Left ventricle myocardium inferior (tissue), 1 donor: ENCODE results near the gene TLR5. TPM values are rescaled to one million over a fixed set of nuclear protein-coding genes. Genes with fewer than 3 reads are reported as not detected.
"Not testable (repeated sequence)": the region's sequence is repeated elsewhere in the genome, so short reads cannot be mapped to it uniquely, and the experiment has no call there.

Experiments used
- DNase-seq: peaks from one replicate; pipeline ENCODE4 v3.0.0-alpha.2; 2020
- H3K27ac ChIP-seq: fragments of 200-600 bp; replicated peaks from 2 replicates; pipeline ENCODE4 v1.8.0; 2021
- H3K27me3 ChIP-seq: fragments of 200-600 bp; 2 replicates; pipeline ENCODE4 v1.8.0; 2021; ENCODE audit warnings: low read depth
- H3K36me3 ChIP-seq: fragments of 200-600 bp; 2 replicates; pipeline ENCODE4 v1.8.0; 2021
- H3K4me1 ChIP-seq: fragments of 200-600 bp; 2 replicates; pipeline ENCODE4 v1.8.0; 2021
- H3K4me3 ChIP-seq: fragments of 200-600 bp; 2 replicates; pipeline ENCODE4 v1.8.0; 2021; ENCODE audit warnings: mild to moderate bottlenecking, moderate library complexity
- H3K9me3 ChIP-seq: fragments of 200-600 bp; replicated peaks from 2 replicates; pipeline ENCODE4 v1.8.0; 2021
- intact Hi-C: fragments of 100-400 bp; cut with micrococcal nuclease; formaldehyde crosslinking; loops from one replicate; pipeline ENCODE4 v1.11.0; 2022
- total RNA-seq: library from RNA; stranded (reverse); fragmentation: NEBNext Ultra II Directional; extraction: Animal tissue kit (Norgen Biotek cat#: 25700); gene quantifications from one replicate; pipeline ENCODE4 v1.2.1, GENCODE V29; 2021
- TF ChIP-seq, protein P1 (sequence below): fragments of 200-600 bp; IDR thresholded peaks from 2 replicates; pipeline ENCODE4 v1.8.0; 2021; ENCODE audit warnings: antibody characterized with exemption, mild to moderate bottlenecking, borderline replicate concordance
- donor health status: DM: no; HTN: yes; CAD: no; lungs with severe emphysema.

Gene TLR5
- total RNA-seq, 1 donor from 2014 or later = 2.3 TPM

DNA sequence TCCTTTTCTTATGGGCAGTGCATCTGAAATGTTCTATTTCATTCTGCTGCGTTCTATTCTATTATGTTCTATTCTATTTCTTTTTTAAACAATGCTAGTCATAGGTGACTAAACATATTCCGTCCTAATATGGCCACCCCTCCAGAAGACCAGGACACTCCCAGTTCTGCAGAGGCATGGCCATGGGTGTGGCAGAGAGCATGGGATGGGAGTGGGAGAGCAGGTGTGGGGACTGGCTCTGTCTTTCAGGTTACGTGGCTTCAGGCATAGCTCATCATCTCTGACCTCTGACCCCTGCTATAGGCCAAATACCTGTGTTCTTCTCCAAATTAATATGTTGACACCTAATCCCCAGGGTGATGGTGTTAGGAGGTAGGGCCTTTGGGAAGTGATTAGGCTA, 33.4 kb upstream of the TLR5 start:
- no peak overlapping the region for H3K27ac ChIP-seq
- no peak for DNase-seq
- no peaks in the 10 kb centered on the region for H3K36me3 ChIP-seq
- no peak overlapping the region for H3K4me3 ChIP-seq
- intact Hi-C loops = no loop called here
- TF ChIP-seq, protein P1, sequence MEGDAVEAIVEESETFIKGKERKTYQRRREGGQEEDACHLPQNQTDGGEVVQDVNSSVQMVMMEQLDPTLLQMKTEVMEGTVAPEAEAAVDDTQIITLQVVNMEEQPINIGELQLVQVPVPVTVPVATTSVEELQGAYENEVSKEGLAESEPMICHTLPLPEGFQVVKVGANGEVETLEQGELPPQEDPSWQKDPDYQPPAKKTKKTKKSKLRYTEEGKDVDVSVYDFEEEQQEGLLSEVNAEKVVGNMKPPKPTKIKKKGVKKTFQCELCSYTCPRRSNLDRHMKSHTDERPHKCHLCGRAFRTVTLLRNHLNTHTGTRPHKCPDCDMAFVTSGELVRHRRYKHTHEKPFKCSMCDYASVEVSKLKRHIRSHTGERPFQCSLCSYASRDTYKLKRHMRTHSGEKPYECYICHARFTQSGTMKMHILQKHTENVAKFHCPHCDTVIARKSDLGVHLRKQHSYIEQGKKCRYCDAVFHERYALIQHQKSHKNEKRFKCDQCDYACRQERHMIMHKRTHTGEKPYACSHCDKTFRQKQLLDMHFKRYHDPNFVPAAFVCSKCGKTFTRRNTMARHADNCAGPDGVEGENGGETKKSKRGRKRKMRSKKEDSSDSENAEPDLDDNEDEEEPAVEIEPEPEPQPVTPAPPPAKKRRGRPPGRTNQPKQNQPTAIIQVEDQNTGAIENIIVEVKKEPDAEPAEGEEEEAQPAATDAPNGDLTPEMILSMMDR = no peak
- H3K4me1 ChIP-seq = peaks cover 14% of the 10 kb centered on the region
- no peaks in the 10 kb centered on the region for H3K27me3 ChIP-seq
- H3K9me3 ChIP-seq = no peaks in the 10 kb centered on the region

DNA sequence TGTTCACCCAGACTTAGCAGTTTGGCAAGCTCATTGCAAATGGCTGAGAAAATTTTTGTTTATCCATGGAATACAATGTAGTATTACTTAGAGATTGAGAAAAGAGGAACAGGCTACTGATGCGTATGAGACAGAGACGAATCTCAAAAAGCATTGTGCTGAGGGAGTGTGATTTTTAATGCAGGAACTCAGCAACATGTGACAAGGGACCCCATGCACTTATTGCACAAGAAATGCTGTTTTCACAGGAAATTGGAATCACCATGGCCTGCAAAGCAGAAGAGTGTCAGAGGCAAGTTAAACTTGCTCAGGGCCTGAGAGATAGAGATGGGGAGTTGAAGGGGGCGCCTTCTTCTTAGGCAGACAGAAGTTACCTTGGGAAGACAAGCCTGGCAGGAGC, 32.6 kb upstream of the TLR5 start:
- no peak for DNase-seq
- TF ChIP-seq, protein P1 = no peak
- H3K9me3 ChIP-seq = no peaks in the 10 kb centered on the region
- no peaks in the 10 kb centered on the region for H3K36me3 ChIP-seq
- no peaks in the 10 kb centered on the region for H3K27me3 ChIP-seq
- H3K4me1 ChIP-seq = peaks cover 6% of the 10 kb centered on the region
- H3K27ac ChIP-seq = peak overlapping the region; percentile 25
- no peak overlapping the region for H3K4me3 ChIP-seq
- intact Hi-C loops = no loop called here

DNA sequence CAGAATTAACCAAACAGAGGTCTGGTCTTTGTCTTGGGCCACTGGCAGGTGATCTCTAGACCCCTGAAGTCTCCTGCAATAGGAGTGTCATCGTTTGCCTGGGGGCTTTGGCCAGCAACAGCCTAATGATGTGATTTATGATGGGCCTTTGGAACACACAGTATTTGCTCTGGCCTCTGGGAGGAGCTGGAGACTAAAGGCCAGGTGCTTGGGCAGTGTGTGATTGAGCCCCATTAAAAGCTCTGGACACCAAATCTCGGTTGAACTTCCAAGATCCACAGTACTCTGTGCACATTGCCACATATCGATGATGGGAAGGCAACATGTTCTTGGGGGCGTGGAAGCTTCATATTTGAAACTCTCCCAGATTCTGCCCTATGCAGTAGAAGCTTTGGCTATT, 32.0 kb upstream of the TLR5 start:
- intact Hi-C loops = no loop called here

DNA sequence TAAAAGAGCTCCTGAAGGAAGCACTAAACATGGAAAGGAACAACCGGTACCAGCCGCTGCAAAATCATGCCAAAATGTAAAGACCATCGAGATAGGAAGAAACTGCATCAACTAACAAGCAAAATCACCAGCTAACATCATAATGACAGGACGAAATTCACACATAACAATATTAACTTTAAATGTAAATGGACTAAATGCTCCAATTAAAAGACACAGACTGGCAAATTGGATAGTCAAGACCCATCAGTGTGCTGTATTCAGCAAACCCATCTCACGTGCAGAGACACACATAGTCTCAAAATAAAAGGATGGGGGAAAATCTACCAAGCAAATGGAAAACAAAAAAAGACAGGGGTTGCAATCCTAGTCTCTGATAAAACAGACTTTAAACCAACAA, 26.4 kb upstream of the TLR5 start:
- H3K27me3 ChIP-seq, H3K36me3 ChIP-seq, H3K9me3 ChIP-seq, H3K4me1 ChIP-seq, H3K4me3 ChIP-seq, intact Hi-C loops, DNase-seq, H3K27ac ChIP-seq: not testable (repeated sequence)

More for the DNA sequence above, 32.0 kb upstream of the TLR5 start:
- Histone ChIP-seq H3K27ac (no peak overlapping the region), H3K4me3 (no peak overlapping the region), H3K4me1 (no peaks in the 10 kb centered on the region), H3K27me3 (no peaks in the 10 kb centered on the region), H3K9me3 (no peaks in the 10 kb centered on the region), H3K36me3 (no peaks in the 10 kb centered on the region)
- no peak for DNase-seq
- TF ChIP-seq, protein P1 = peak; percentile 58

DNA sequence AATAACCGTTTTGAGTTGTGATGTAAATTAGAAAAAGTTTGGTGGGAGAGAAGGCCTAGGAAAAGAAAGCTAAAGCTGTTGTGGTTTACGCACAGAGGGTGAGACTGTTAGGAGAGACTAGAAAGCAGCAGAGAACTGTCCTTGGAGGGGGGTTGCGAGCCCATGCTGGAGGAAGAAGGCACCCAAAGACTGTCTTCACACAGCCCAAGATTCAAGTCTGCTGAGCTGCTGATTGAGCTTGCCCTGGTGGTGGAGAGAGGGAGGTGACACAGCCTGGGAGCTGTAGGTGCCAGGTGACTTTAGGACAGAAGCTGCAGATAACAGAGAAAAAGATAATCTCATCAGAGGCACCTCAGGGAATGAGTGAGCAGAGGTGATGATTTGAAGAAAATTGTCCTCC, 18.3 kb upstream of the TLR5 start:
- intact Hi-C loops = no loop called here
- no peaks in the 10 kb centered on the region for H3K4me1 ChIP-seq

DNA sequence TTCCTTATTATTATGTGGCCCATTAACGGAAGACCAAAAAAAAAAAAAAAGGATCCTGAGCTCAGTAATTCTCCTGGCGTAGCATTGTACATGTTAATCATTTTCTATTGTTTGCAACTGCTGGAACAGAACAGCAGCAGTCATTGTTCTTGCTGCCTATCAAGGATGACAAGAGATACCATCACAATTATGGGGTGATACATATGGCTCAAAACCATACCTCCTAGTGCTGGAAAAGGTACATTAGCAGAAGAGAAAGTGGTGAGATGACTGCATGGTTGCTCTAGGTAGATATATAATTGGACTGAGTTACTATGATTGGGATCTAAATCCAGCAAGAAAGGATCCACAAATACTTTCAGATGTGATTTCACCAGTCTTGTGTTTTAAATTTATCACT, 13.3 kb upstream of the TLR5 start:
- H3K27ac ChIP-seq = no peak overlapping the region
- no peak overlapping the region for H3K4me3 ChIP-seq
- intact Hi-C loops = no loop called here
- H3K9me3 ChIP-seq = no peaks in the 10 kb centered on the region
- DNase-seq = no peak
- peaks cover 6% of the 10 kb centered on the region for H3K27me3 ChIP-seq
- no peaks in the 10 kb centered on the region for H3K36me3 ChIP-seq
- H3K4me1 ChIP-seq = peaks cover 13% of the 10 kb centered on the region
- TF ChIP-seq, protein P1 = no peak

More for the DNA sequence above, 18.3 kb upstream of the TLR5 start:
- Histone ChIP-seq H3K27ac (no peak overlapping the region), H3K36me3 (no peaks in the 10 kb centered on the region), H3K27me3 (peaks cover 3% of the 10 kb centered on the region), H3K9me3 (no peaks in the 10 kb centered on the region), H3K4me3 (no peak overlapping the region)
- TF ChIP-seq, protein P1 = no peak
- no peak for DNase-seq
